Lower lobe of right lung (tissue), 2 donors: ENCODE measurements around the gene HERPUD1. TPM values are rescaled to one million over a fixed set of nuclear protein-coding genes. Genes with fewer than 3 reads are reported as not detected.

Experiments used
- ATAC-seq, 2 donors: fragments of 200-7000 bp; cut with Tn5 transposase; one replicate each; pipeline ENCODE4 v1.9.1; 2020 to 2022; ENCODE audit warnings: mild to moderate bottlenecking in 2 of 2, moderate library complexity in 2 of 2
- DNase-seq: peaks from one replicate; pipeline ENCODE4 v3.0.0-alpha.2; 2020
- H3K27ac ChIP-seq: fragments of 200-600 bp; one replicate; pipeline ENCODE4 v1.8.0; 2022
- H3K27me3 ChIP-seq: fragments of 200-600 bp; one replicate; pipeline ENCODE4 v1.8.0; 2022; ENCODE audit warnings: low read depth
- H3K36me3 ChIP-seq: fragments of 200-600 bp; one replicate; pipeline ENCODE4 v1.8.0; 2022; ENCODE audit warnings: mild to moderate bottlenecking
- H3K4me1 ChIP-seq: fragments of 200-600 bp; one replicate; pipeline ENCODE4 v1.8.0; 2022
- H3K4me3 ChIP-seq: fragments of 200-600 bp; one replicate; pipeline ENCODE4 v1.8.0; 2022; ENCODE audit warnings: mild to moderate bottlenecking
- H3K9me3 ChIP-seq: fragments of 200-600 bp; one replicate; pipeline ENCODE4 v1.8.0; 2022
- CTCF ChIP-seq: fragments of 200-600 bp; IDR thresholded peaks from one replicate; pipeline ENCODE4 v1.8.0; 2022; ENCODE audit warnings: antibody characterized with exemption, mild to moderate bottlenecking
- intact Hi-C: fragments of 100-400 bp; cut with DNase I; formaldehyde crosslinking; loops from one replicate; pipeline ENCODE4 v1.11.0; 2022
- total RNA-seq: library from RNA; stranded (reverse); fragmentation: NEBNext Ultra II Directional; extraction: Animal tissue kit (Norgen Biotek cat#: 25700); gene quantifications from one replicate; pipeline ENCODE4 v1.2.1, GENCODE V29; 2021
- donor health status: DM: no; HTN: yes; CAD: no; lungs with severe emphysema.

Gene HERPUD1
- total RNA-seq, 1 donor from 2014 or later, result 174 TPM

- Histone ChIP-seq H3K4me3 (peak overlapping the region; percentile 9), H3K36me3 (peaks cover 98% of the 10 kb centered on the region), H3K4me1 (peaks cover 73% of the 10 kb centered on the region), H3K27ac (no peak overlapping the region), H3K9me3 (no peaks in the 10 kb centered on the region), H3K27me3 (no peaks in the 10 kb centered on the region)
- ATAC-seq (peak; percentile 41 to 50), DNase-seq (no peak)
- intact Hi-C loops, result no loop called here
- TF ChIP-seq CTCF, result no peak
These were observed 6.9 kb downstream of the HERPUD1 start for GRCh38 chr16:56938664-56939513.

GRCh38 chr16:56939801-56940200 lies 7.9 kb downstream of the HERPUD1 start:
- H3K4me3 ChIP-seq, result no peak overlapping the region
- intact Hi-C loops, result no loop called here
- H3K27me3 ChIP-seq, result no peaks in the 10 kb centered on the region
- DNase-seq, result no peak
- H3K4me1 ChIP-seq, result peaks cover 65% of the 10 kb centered on the region
- no peak for ATAC-seq
- H3K27ac ChIP-seq, result no peak overlapping the region
- no peak for TF ChIP-seq CTCF
- peaks cover 100% of the 10 kb centered on the region for H3K36me3 ChIP-seq
- H3K9me3 ChIP-seq, result no peaks in the 10 kb centered on the region

GRCh38 chr16:56941092-56941491 lies 9.2 kb downstream of the HERPUD1 start:
- H3K36me3 ChIP-seq, result peaks cover 98% of the 10 kb centered on the region
- no peak overlapping the region for H3K4me3 ChIP-seq
- no peak overlapping the region for H3K27ac ChIP-seq
- TF ChIP-seq CTCF, result no peak
- intact Hi-C loops, result no loop called here
- peaks cover 61% of the 10 kb centered on the region for H3K4me1 ChIP-seq
- H3K27me3 ChIP-seq, result no peaks in the 10 kb centered on the region
- ATAC-seq (no peak), DNase-seq (no peak)
- no peaks in the 10 kb centered on the region for H3K9me3 ChIP-seq

- Histone ChIP-seq H3K27me3 (no peaks in the 10 kb centered on the region), H3K27ac (no peak overlapping the region), H3K9me3 (no peaks in the 10 kb centered on the region), H3K36me3 (peaks cover 98% of the 10 kb centered on the region), H3K4me1 (peaks cover 61% of the 10 kb centered on the region), H3K4me3 (no peak overlapping the region)
- no peak for TF ChIP-seq CTCF
- intact Hi-C loops, result no loop called here
- ATAC-seq, result no peak
- no peak for DNase-seq
These were observed 10.0 kb downstream of the HERPUD1 start for GRCh38 chr16:56941856-56942331.

GRCh38 chr16:56943761-56944375 lies 11.9 kb downstream of the HERPUD1 start:
- no peak for TF ChIP-seq CTCF
- intact Hi-C loops, result no loop called here
- Histone ChIP-seq H3K9me3 (no peaks in the 10 kb centered on the region), H3K4me1 (peaks cover 43% of the 10 kb centered on the region), H3K27me3 (no peaks in the 10 kb centered on the region), H3K27ac (no peak overlapping the region), H3K36me3 (peaks cover 82% of the 10 kb centered on the region), H3K4me3 (no peak overlapping the region)
- DNase-seq (no peak), ATAC-seq (no peak)
